GM11168 (cell line): Measurements from ENCODE around the gene ORM2.

Source experiments
- in situ Hi-C: fragments of 300-500 bp; cut with MboI; formaldehyde crosslinking; loops from one replicate; pipeline ENCODE4 v1.12.0; 2022; ENCODE audit warnings: low sequenced_read_pairs; ENCODE audit not compliant: unreplicated experiment

ORM2 gene

GRCh38 chr9:114366334-114367128 lies 36.9 kb downstream of the ORM2 start:
- in situ Hi-C loops = no loop called here

GRCh38 chr9:114367366-114367765 lies 37.7 kb downstream of the ORM2 start:
- in situ Hi-C loops = no loop called here

- in situ Hi-C loops = no loop called here
These were observed 38.3 kb downstream of the ORM2 start for GRCh38 chr9:114367772-114368569.

GRCh38 chr9:114369216-114370130 lies 39.8 kb downstream of the ORM2 start:
- in situ Hi-C loops = no loop called here

- in situ Hi-C loops = no loop called here
These were observed 40.7 kb downstream of the ORM2 start for GRCh38 chr9:114370251-114370967.

- in situ Hi-C loops = no loop called here
These were observed 41.3 kb downstream of the ORM2 start for GRCh38 chr9:114370968-114371320.

GRCh38 chr9:114371343-114371944 lies 41.8 kb downstream of the ORM2 start:
- in situ Hi-C loops = no loop called here

GRCh38 chr9:114371973-114372917 lies 42.6 kb downstream of the ORM2 start:
- in situ Hi-C loops = no loop called here

GRCh38 chr9:114372921-114373448 lies 43.3 kb downstream of the ORM2 start:
- in situ Hi-C loops = no loop called here

- in situ Hi-C loops = no loop called here
These were observed 44.5 kb downstream of the ORM2 start for GRCh38 chr9:114373960-114374730.

GRCh38 chr9:114374936-114375335 lies 45.3 kb downstream of the ORM2 start:
- in situ Hi-C loops = no loop called here

GRCh38 chr9:114375386-114376175 lies 45.9 kb downstream of the ORM2 start:
- in situ Hi-C loops = no loop called here

- in situ Hi-C loops = no loop called here
These were observed 47.1 kb downstream of the ORM2 start for GRCh38 chr9:114376586-114377445.

GRCh38 chr9:114378016-114378415 lies 48.3 kb downstream of the ORM2 start:
- in situ Hi-C loops = no loop called here

GRCh38 chr9:114378883-114379282 lies 49.2 kb downstream of the ORM2 start:
- in situ Hi-C loops = no loop called here
